HCT116 (cell line): Measurements from ENCODE around the gene PLPP2. TPM values are rescaled to one million over a fixed set of nuclear protein-coding genes. Genes with fewer than 3 reads are reported as not detected.

Source experiments
- ATAC-seq: fragments of 200-7000 bp; cut with Tn5 transposase; 2 replicates; pipeline ENCODE4 v1.9.1; 2020; ENCODE audit warnings: mild to moderate bottlenecking, moderate library complexity
- BruUV-seq: library from RNA; stranded (reverse); fragments of 400-500 nt; replicated peaks from 2 replicates; lab custom pipeline; 2021; lab: Mats Ljungman, UMichigan
- CTCF ChIA-PET: fragments of 300-600 bp; sonication (Branson Sonifier 250); formaldehyde crosslinking; loops from one replicate; lab custom pipeline; 2021; ENCODE audit warnings: antibody characterized with exemption; lab: Charles Lee
- POLR2A ChIA-PET: fragments of 300-600, 350-600 bp; sonication (Branson Sonifier 250); formaldehyde crosslinking; loops from one replicate; lab custom pipeline; 2021; ENCODE audit warnings: antibody characterized with exemption; lab: Charles Lee
- RAD21 ChIA-PET, 2 experiments: fragments of 300-600 bp; sonication (Branson Sonifier 250); formaldehyde crosslinking; loops; one replicate each; lab custom pipeline; 2023; ENCODE audit warnings: low total read pairs in 2 of 2; ENCODE audit not compliant: uncharacterized antibody in 2 of 2, unreplicated experiment in 2 of 2, low non-redundant PET in 1 of 2; lab: Charles Lee
- DNase-seq: peaks from one replicate; pipeline ENCODE4 v3.0.0-alpha.2; 2010; ENCODE audit warnings: low read depth, low spot score
- H2AFZ ChIP-seq: fragments of 200-600 bp; shearing (Covaris generic), sonication (generic); 2 replicates; pipeline ENCODE4 v1.6.1; 2017; ENCODE audit warnings: low read depth, mixed run types, mixed read lengths, antibody characterized with exemption, low read length; ENCODE audit not compliant: poor library complexity, severe bottlenecking
- H3K27ac ChIP-seq: 2 replicates; pipeline ENCODE4 v1.5.1; 2012; ENCODE audit warnings: low read depth, low read length
- H3K27me3 ChIP-seq: fragments of 200-600 bp; sonication (generic); 2 replicates; pipeline ENCODE4 v1.6.1; 2016; ENCODE audit warnings: mixed run types, low read length, mixed read lengths; ENCODE audit not compliant: insufficient read depth
- H3K36me3 ChIP-seq, 2 experiments: fragments of 200-500 bp in 1 of 2; fragments of 200-600 bp in 1 of 2; sonication (Bioruptor generic) in 1 of 2; sonication (generic) in 1 of 2; 2 replicates each; pipeline versions ENCODE4 v1.5.1 to v1.6.1; 2014 to 2016; ENCODE audit warnings: low read length in 2 of 2, inconsistent platforms in 1 of 2, mixed read lengths in 1 of 2, mixed run types in 1 of 2; ENCODE audit not compliant: insufficient read depth in 2 of 2, control insufficient read depth in 1 of 2
- H3K4me1 ChIP-seq, 2 experiments: fragments of 200-600 bp in 1 of 2; sonication (generic) in 1 of 2; 2 replicates each; pipeline versions ENCODE4 v1.5.1 to v1.6.1; 2012 to 2017; ENCODE audit warnings: low read length in 2 of 2, inconsistent platforms in 1 of 2, mild to moderate bottlenecking in 1 of 2, mixed read lengths in 1 of 2, mixed run types in 1 of 2, moderate library complexity in 1 of 2; ENCODE audit not compliant: insufficient read depth in 2 of 2, control insufficient read depth in 1 of 2
- H3K4me2 ChIP-seq: fragments of 200-600 bp; sonication (generic); 2 replicates; pipeline ENCODE4 v1.6.1; 2017; ENCODE audit warnings: mixed run types, low read length, mixed read lengths
- H3K4me3 ChIP-seq, 2 experiments: fragments of 200-600 bp in 1 of 2; sonication (generic) in 1 of 2; replicated peaks in 1 of 2; 2 replicates each; pipeline ENCODE4 v1.5.1; 2011 to 2016; ENCODE audit warnings: low read length in 2 of 2, control low read depth in 1 of 2, low read depth in 1 of 2, mild to moderate bottlenecking in 1 of 2, mixed read lengths in 1 of 2, mixed run types in 1 of 2
- H3K79me2 ChIP-seq: fragments of 200-600 bp; sonication (generic); 2 replicates; pipeline ENCODE4 v1.6.1; 2017; ENCODE audit warnings: mild to moderate bottlenecking, mixed run types, low read length, moderate library complexity, mixed read lengths; ENCODE audit not compliant: insufficient read depth
- H3K9ac ChIP-seq: fragments of 200-600 bp; sonication (generic); 2 replicates; pipeline ENCODE4 v1.6.1; 2016; ENCODE audit warnings: low read length, mixed read lengths
- H3K9me2 ChIP-seq: fragments of 200-600 bp; sonication (generic), shearing (Covaris generic); 2 replicates; pipeline ENCODE4 v1.6.1; 2017; ENCODE audit warnings: mixed run types, mild to moderate bottlenecking, moderate library complexity; ENCODE audit not compliant: insufficient read depth
- H3K9me3 ChIP-seq, 2 experiments: fragments of 200-500 bp in 1 of 2; fragments of 200-600 bp in 1 of 2; sonication (Bioruptor generic) in 1 of 2; sonication (generic) in 1 of 2; 2 replicates each; pipeline ENCODE4 v1.6.1; 2014 to 2017; ENCODE audit warnings: low read length in 2 of 2, mixed read lengths in 2 of 2, inconsistent platforms in 1 of 2, low read depth in 1 of 2, mild to moderate bottlenecking in 1 of 2, mixed run types in 1 of 2, moderate library complexity in 1 of 2; ENCODE audit not compliant: control insufficient read depth in 1 of 2, insufficient read depth in 1 of 2
- H4K20me1 ChIP-seq: fragments of 200-600 bp; sonication (generic), shearing (Covaris generic); 2 replicates; pipeline ENCODE4 v1.6.1; 2017; ENCODE audit warnings: mixed run types, mild to moderate bottlenecking, moderate library complexity; ENCODE audit not compliant: insufficient read depth
- CBX3 ChIP-seq: IDR thresholded peaks from 2 replicates; pipeline ENCODE4 v1.6.1; 2012; ENCODE audit warnings: low read depth
- EGR1 ChIP-seq: IDR thresholded peaks from 2 replicates; pipeline ENCODE4 v1.6.1; 2012; ENCODE audit warnings: low read depth
- ELF1 ChIP-seq: IDR thresholded peaks from 2 replicates; pipeline ENCODE4 v1.6.1; 2012; ENCODE audit warnings: low read depth, borderline replicate concordance
- EZH2 ChIP-seq: fragments of 200-600 bp; sonication (generic); IDR thresholded peaks from 2 replicates; pipeline ENCODE4 v1.6.1; 2017; ENCODE audit warnings: antibody characterized with exemption, mixed run types
- FOSL1 ChIP-seq: IDR thresholded peaks from 2 replicates; pipeline ENCODE4 v1.6.1; 2012; ENCODE audit warnings: low read depth
- JUND ChIP-seq: IDR thresholded peaks from 2 replicates; pipeline ENCODE4 v1.6.1; 2012
- SP1 ChIP-seq: IDR thresholded peaks from 2 replicates; pipeline ENCODE4 v1.6.1; 2012; ENCODE audit warnings: low read depth
- ZBTB33 ChIP-seq: IDR thresholded peaks from 2 replicates; pipeline ENCODE4 v1.6.1; 2011; ENCODE audit warnings: mild to moderate bottlenecking, low read length, moderate library complexity; ENCODE audit not compliant: insufficient replicate concordance; ENCODE audit errors: extremely low read depth
- intact Hi-C: fragments of 100-400 bp; cut with micrococcal nuclease; formaldehyde crosslinking; loops from 2 replicates; pipeline ENCODE4 v1.10.0; 2022
- total RNA-seq: library from RNA; stranded (reverse); gene quantifications from one replicate; pipeline ENCODE4 v1.2.1, GENCODE V29; 2021; ENCODE audit not compliant: unreplicated experiment
- TF ChIP-seq, protein P1 (sequence below): IDR thresholded peaks from 2 replicates; pipeline ENCODE4 v1.6.1; 2012

PLPP2 gene
- total RNA-seq, 1 experiment from 2014 or later, result 128 TPM

DNA sequence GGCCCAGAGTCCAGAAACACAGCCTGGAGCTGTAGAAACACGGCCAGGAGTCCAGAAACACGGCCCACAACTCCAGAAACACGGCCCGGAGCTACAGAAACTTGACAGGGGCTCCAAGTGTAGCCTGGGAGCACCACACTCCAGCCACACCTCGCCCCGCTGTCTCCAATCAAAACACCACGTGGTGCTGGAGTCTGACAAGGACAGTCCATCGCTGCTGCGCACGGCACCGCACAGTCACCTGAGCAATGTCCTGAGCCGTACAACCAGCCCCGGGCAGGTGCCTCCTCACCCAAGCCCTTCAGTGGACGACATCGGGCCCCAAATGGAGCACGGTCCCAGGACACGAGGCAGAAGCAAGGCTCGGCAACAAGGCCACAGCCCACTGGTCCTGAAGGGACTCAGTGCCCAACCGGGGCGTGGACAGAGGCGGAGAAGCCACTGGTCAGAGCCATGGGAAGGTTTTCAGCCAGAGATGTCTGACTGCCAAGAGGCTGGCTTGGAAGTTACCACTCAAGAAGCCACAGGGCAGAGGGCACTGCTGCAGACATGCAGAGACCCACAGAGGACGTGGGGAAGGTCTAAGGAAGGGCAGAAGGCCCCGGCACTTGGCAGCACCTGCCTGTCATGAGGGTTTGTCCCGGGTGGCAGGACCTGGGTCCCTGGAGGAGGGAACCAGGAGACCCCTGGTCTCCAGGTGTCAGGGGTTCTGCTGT, 19.7 kb upstream of the PLPP2 start (continued):
- TF ChIP-seq ZBTB33, result no peak
- TF ChIP-seq, protein P1, sequence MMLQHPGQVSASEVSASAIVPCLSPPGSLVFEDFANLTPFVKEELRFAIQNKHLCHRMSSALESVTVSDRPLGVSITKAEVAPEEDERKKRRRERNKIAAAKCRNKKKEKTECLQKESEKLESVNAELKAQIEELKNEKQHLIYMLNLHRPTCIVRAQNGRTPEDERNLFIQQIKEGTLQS, result no peak
- TF ChIP-seq JUND, result no peak
- TF ChIP-seq EGR1, result no peak
- TF ChIP-seq SP1, result no peak
- no peak for TF ChIP-seq ELF1
- TF ChIP-seq, all 23 proteins: peak for 0

- H3K79me2 ChIP-seq, result no peaks in the 10 kb centered on the region
- no peak overlapping the region for H3K4me3 ChIP-seq
- no peaks in the 10 kb centered on the region for H3K9me2 ChIP-seq
- intact Hi-C loops, result no loop called here
- ChIA-PET POLR2A (no interaction called here), CTCF (no interaction called here), RAD21 (no interaction called here)
- peaks cover 6 to 9% of the 10 kb centered on the region in 2 experiments; a peak in 3 of 4 replicates for H3K36me3 ChIP-seq
- BruUV-seq, result no TSS peak
- no peaks in the 10 kb centered on the region for H3K9me3 ChIP-seq
- H3K9ac ChIP-seq, result no peak overlapping the region
- no peaks in the 10 kb centered on the region for H3K4me1 ChIP-seq
- H3K27ac ChIP-seq, result no peak overlapping the region
- DNase-seq (no peak), ATAC-seq (no peak)
- H4K20me1 ChIP-seq, result no peaks in the 10 kb centered on the region
- TF ChIP-seq FOSL1, result no peak
- no peak for TF ChIP-seq CBX3
- no peak for TF ChIP-seq EZH2
- TF ChIP-seq EGR1, result no peak
- H3K4me2 ChIP-seq, result no peak overlapping the region
- no peak overlapping the region for H2AFZ ChIP-seq
- no peaks in the 10 kb centered on the region for H3K27me3 ChIP-seq
Observed at GRCh38 chr19:310141-310651, 19.0 kb upstream of the PLPP2 start.
